Natural killer cell (primary cell): ENCODE measurements around the gene NUDT16L1. TPM values are rescaled to one million over a fixed set of nuclear protein-coding genes. Genes with fewer than 3 reads are reported as not detected.

ENCODE experiments used
- ATAC-seq, 3 donors: fragments of 150-1000 bp in 2 of 3; fragments of 200-7000 bp in 1 of 3; cut with Tn5 transposase; 1 replicate in 1 of 3; 2 replicates in 2 of 3; pipeline ENCODE4 v1.10.0; 2021; ENCODE audit warnings: mild to moderate bottlenecking in 2 of 3, moderate library complexity in 2 of 3
- DNase-seq, 2 donors: peaks; one replicate each; pipeline versions ENCODE4 v3.0.0 to v3.0.0-alpha.2; 2013 to 2021; ENCODE audit warnings: mixed read lengths in 1 of 2
- H3K27ac ChIP-seq: one replicate; pipeline ENCODE4 v1.5.1; 2013; ENCODE audit warnings: mild to moderate bottlenecking, low read length
- H3K27me3 ChIP-seq: one replicate; pipeline ENCODE4 v1.6.1; 2013; ENCODE audit warnings: low read length; ENCODE audit not compliant: control insufficient read depth, insufficient read depth
- H3K36me3 ChIP-seq: one replicate; pipeline ENCODE4 v1.6.1; 2013; ENCODE audit warnings: low read length; ENCODE audit not compliant: control insufficient read depth, insufficient read depth
- H3K4me1 ChIP-seq: one replicate; pipeline ENCODE4 v1.6.1; 2013; ENCODE audit warnings: low read length; ENCODE audit not compliant: control insufficient read depth, insufficient read depth
- H3K4me3 ChIP-seq: one replicate; pipeline ENCODE4 v1.5.1; 2013; ENCODE audit warnings: low read length
- H3K9me3 ChIP-seq: one replicate; pipeline ENCODE4 v1.6.1; 2013; ENCODE audit warnings: low read length; ENCODE audit not compliant: control insufficient read depth, insufficient read depth
- H3K27ac Mint-ChIP-seq, 2 donors: one replicate each; pipeline ENCODE4 v1.8.0; 2022; ENCODE audit warnings: mild to moderate bottlenecking in 2 of 2, mixed read lengths in 2 of 2, moderate library complexity in 1 of 2
- H3K27me3 Mint-ChIP-seq, 2 donors: one replicate each; pipeline ENCODE4 v1.8.0; 2022; ENCODE audit warnings: low read depth in 2 of 2, mixed read lengths in 2 of 2
- H3K36me3 Mint-ChIP-seq: one replicate; pipeline ENCODE4 v1.8.0; 2022; ENCODE audit warnings: mixed read lengths
- H3K4me1 Mint-ChIP-seq, 2 donors: one replicate each; pipeline ENCODE4 v1.8.0; 2022; ENCODE audit warnings: mixed read lengths in 2 of 2
- H3K4me3 Mint-ChIP-seq: one replicate; pipeline ENCODE4 v1.8.0; 2022; ENCODE audit warnings: mild to moderate bottlenecking, moderate library complexity, mixed read lengths
- H3K9me3 Mint-ChIP-seq, 2 donors: one replicate each; pipeline ENCODE4 v1.8.0; 2022; ENCODE audit warnings: mixed read lengths in 2 of 2
- WGBS: methylation state at CpG from one replicate; pipeline ENCODE4 v1.1.7; 2013; ENCODE audit warnings: missing lambda C conversion rate; ENCODE audit not compliant: insufficient coverage; 5-methylcytosine and 5-hydroxymethylcytosine counted together
- intact Hi-C: fragments of 100-400 bp; cut with micrococcal nuclease; formaldehyde crosslinking; loops from one replicate; pipeline ENCODE4 v1.14.2; 2022
- total RNA-seq, 4 donors: library from RNA; stranded (reverse); fragments of 120-200 nt in 1 of 4; gene quantifications; one replicate each; pipeline versions ENCODE4 v1.2.3 to v1.2.4, GENCODE V29; 2013 to 2022
- TF ChIP-seq, protein P1 (sequence below): fragments of 200-600 bp; IDR thresholded peaks from one replicate; pipeline ENCODE4 v1.8.0; 2022; ENCODE audit warnings: antibody characterized with exemption

Gene NUDT16L1
- total RNA-seq, 3 donors from 2014 or later (not counting 1 experiment from before 2014, with no cell fraction given) = 30.8 to 39.1 (median 35.0) TPM

DNA sequence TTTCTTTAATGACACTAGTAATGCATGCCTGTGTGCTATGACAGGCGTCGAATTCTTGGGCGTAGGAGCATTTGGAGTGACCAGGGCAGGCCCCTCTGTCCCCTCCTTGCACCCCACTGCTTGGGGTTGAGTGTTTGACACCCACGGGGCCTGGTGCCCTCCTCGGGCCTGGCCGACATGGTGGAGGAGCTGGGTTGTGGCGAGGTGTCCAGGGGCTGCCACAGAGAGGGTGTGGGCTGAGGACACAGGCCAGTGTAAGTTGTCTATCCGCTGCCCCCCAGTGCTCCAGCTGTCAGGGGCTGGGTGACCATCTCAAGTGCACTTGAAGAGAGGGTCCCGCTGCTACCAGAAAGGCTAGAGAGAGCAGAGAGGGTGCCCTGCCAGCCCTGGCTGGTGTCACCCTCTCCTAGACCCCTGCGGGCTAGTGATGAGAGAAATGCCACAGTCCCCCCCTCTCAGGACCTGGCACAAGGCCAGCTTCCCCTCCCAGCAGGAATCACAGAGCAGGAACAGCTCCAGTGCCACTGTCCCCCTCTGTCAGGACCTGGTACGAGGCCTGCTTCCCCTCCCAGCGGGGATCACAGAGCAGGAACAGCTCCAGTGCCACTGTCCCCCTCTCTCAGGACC, 38.3 kb upstream of the NUDT16L1 start:
- intact Hi-C loops = no loop called here
- no peak overlapping the region for H3K27ac ChIP-seq
- no peak overlapping the region for H3K4me3 ChIP-seq
- peaks cover 54% of the 10 kb centered on the region for H3K36me3 ChIP-seq
- ATAC-seq = no peak
- WGBS = 98% methylated on average over 12 of the region's 12 CpGs
- H3K4me1 Mint-ChIP-seq = peaks cover 14 to 18% of the 10 kb centered on the region in 2 donors
- H3K27me3 ChIP-seq = no peaks in the 10 kb centered on the region
- H3K9me3 ChIP-seq = no peaks in the 10 kb centered on the region
- TF ChIP-seq, protein P1, sequence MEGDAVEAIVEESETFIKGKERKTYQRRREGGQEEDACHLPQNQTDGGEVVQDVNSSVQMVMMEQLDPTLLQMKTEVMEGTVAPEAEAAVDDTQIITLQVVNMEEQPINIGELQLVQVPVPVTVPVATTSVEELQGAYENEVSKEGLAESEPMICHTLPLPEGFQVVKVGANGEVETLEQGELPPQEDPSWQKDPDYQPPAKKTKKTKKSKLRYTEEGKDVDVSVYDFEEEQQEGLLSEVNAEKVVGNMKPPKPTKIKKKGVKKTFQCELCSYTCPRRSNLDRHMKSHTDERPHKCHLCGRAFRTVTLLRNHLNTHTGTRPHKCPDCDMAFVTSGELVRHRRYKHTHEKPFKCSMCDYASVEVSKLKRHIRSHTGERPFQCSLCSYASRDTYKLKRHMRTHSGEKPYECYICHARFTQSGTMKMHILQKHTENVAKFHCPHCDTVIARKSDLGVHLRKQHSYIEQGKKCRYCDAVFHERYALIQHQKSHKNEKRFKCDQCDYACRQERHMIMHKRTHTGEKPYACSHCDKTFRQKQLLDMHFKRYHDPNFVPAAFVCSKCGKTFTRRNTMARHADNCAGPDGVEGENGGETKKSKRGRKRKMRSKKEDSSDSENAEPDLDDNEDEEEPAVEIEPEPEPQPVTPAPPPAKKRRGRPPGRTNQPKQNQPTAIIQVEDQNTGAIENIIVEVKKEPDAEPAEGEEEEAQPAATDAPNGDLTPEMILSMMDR = no peak
- no peak overlapping the region for H3K27ac Mint-ChIP-seq
- H3K36me3 Mint-ChIP-seq = no peaks in the 10 kb centered on the region
- no peaks in the 10 kb centered on the region for H3K27me3 Mint-ChIP-seq
- no peak for DNase-seq
- H3K9me3 Mint-ChIP-seq = no peaks in the 10 kb centered on the region
- H3K4me1 ChIP-seq = peaks cover 15% of the 10 kb centered on the region
- no peak overlapping the region for H3K4me3 Mint-ChIP-seq

DNA sequence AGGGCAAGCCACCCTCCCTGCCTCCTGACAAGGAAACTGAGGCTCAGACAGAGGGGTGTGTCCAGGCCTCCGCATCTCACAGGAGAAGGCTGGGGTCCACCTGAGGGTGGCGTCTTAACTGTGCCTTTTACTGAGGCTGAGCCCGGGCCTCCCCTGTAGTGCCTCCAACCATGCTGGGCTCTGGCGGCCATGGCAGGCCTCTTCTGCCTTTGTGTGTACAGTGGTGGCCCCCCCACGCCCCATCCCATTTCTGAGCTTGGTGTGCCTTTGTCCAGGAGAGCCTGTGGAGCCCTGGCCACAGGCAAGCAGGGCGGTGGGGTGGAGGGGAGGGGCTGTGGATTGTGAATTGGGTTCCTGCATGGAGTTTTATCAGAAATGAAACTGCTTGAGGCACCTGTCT, 37.6 kb upstream of the NUDT16L1 start:
- peaks cover 12 to 19% of the 10 kb centered on the region in 2 donors for H3K4me1 Mint-ChIP-seq
- H3K27ac Mint-ChIP-seq = no peak overlapping the region
- TF ChIP-seq, protein P1 = no peak
- Histone ChIP-seq H3K4me3 (no peak overlapping the region), H3K9me3 (no peaks in the 10 kb centered on the region), H3K4me1 (peaks cover 18% of the 10 kb centered on the region), H3K27ac (no peak overlapping the region), H3K27me3 (no peaks in the 10 kb centered on the region), H3K36me3 (peaks cover 54% of the 10 kb centered on the region)
- no peak for DNase-seq
- no peaks in the 10 kb centered on the region for H3K9me3 Mint-ChIP-seq
- ATAC-seq = no peak
- intact Hi-C loops = no loop called here
- no peaks in the 10 kb centered on the region for H3K36me3 Mint-ChIP-seq
- WGBS = 95% methylated on average over 6 of the region's 6 CpGs
- no peak overlapping the region for H3K4me3 Mint-ChIP-seq
- no peaks in the 10 kb centered on the region for H3K27me3 Mint-ChIP-seq

DNA sequence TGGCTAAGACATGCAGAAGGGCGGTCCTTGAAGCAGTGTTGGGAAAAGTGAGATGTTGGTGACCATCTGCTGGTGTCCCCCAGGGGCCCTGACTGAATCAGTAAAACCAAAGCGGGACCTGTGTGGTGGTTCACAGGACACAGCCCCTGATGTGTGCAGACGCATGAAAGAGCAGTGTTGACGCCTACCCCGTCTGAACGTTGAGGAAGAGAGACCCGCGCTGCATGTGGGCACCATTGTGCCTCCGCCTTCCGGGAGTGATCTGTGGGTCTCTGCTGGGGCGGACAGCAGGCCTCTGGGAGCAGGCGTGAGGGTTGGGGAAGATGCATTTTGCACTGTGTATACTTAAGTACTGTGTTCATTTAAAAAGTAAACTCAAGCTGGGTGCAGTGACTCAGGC, 37.1 kb upstream of the NUDT16L1 start:
- H3K9me3 Mint-ChIP-seq = no peaks in the 10 kb centered on the region
- H3K4me3 Mint-ChIP-seq = no peak overlapping the region
- H3K27me3 ChIP-seq = no peaks in the 10 kb centered on the region
- H3K36me3 ChIP-seq = peaks cover 54% of the 10 kb centered on the region
- H3K27me3 Mint-ChIP-seq = no peaks in the 10 kb centered on the region
- DNase-seq (no peak), ATAC-seq (no peak)
- H3K4me1 Mint-ChIP-seq = peaks cover 16 to 19% of the 10 kb centered on the region in 2 donors
- peaks cover 22% of the 10 kb centered on the region for H3K4me1 ChIP-seq
- H3K27ac ChIP-seq = no peak overlapping the region
- WGBS = 95% methylated on average over 12 of the region's 12 CpGs
- H3K27ac Mint-ChIP-seq = no peak overlapping the region
- no peaks in the 10 kb centered on the region for H3K9me3 ChIP-seq
- intact Hi-C loops = no loop called here
- no peak overlapping the region for H3K4me3 ChIP-seq
- TF ChIP-seq, protein P1 = no peak
- H3K36me3 Mint-ChIP-seq = no peaks in the 10 kb centered on the region
